ENCODE measurements around the gene CD9.
"Not testable (repeated sequence)": the region's sequence is repeated elsewhere in the genome, so short reads cannot be mapped to it uniquely, and the experiment has no call there.

DNA sequence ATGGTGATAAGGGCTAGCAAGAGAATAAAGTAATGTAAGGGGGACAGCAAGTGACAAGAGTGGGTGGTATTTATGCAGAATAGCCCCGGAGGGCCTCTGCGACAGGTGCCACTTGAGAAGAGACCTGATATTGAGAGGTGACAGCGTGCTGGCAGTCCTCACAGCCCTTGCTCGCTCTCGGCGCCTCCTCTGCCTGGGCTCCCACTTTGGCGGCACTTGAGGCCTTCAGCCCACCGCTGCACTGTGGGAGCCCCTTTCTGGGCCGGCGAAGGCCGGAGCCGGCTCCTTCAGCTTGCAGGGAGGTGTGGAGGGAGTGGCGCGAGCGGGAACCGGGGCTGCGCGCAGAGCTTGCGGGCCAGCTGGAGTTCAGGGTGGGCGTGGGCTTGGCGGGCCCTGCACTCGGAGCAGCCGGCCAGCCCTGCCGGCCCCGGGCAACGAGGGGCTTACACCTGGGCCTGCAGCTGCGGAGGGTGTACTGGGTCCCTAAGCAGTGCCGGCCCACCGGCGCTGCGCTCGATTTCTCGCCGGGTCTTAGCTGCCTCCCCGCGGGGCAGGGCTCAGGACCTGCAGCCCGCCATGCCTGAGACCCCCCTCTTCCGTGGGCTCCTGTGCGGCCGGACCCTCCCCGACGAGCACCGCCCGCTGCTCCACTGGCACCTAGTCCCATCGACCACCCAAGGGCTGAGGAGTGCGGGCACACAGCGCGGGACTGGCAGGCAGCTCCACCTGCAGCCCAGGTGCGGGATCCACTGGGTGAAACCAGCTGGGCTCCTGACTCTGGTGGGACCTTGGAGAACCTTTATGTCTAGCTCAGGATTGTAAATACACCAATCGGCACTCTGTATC, 40.8 kb upstream of the CD9 start:
- not testable (repeated sequence) for TF ChIP-seq POLR2A (IDR thresholded peaks at IDR 0.05)
- TF ChIP-seq, protein P1, sequence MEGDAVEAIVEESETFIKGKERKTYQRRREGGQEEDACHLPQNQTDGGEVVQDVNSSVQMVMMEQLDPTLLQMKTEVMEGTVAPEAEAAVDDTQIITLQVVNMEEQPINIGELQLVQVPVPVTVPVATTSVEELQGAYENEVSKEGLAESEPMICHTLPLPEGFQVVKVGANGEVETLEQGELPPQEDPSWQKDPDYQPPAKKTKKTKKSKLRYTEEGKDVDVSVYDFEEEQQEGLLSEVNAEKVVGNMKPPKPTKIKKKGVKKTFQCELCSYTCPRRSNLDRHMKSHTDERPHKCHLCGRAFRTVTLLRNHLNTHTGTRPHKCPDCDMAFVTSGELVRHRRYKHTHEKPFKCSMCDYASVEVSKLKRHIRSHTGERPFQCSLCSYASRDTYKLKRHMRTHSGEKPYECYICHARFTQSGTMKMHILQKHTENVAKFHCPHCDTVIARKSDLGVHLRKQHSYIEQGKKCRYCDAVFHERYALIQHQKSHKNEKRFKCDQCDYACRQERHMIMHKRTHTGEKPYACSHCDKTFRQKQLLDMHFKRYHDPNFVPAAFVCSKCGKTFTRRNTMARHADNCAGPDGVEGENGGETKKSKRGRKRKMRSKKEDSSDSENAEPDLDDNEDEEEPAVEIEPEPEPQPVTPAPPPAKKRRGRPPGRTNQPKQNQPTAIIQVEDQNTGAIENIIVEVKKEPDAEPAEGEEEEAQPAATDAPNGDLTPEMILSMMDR (IDR thresholded peaks at IDR 0.05) = not testable (repeated sequence)
